Spleen (tissue), 3 donors: ENCODE data around the gene TXK.

Source experiments
- POLR2A ChIP-seq, 3 donors: fragments of 450-650 bp; IDR thresholded peaks; one replicate each; pipeline ENCODE4 v1.5.1; 2017; ENCODE audit warnings: antibody characterized with exemption in 3 of 3, mild to moderate bottlenecking in 1 of 3
- POLR2AphosphoS5 ChIP-seq, 3 donors: sonication (generic); formaldehyde crosslinking; IDR thresholded peaks; one replicate each; pipeline ENCODE4 v1.5.1; 2017; ENCODE audit warnings: antibody characterized with exemption in 3 of 3

DNA sequence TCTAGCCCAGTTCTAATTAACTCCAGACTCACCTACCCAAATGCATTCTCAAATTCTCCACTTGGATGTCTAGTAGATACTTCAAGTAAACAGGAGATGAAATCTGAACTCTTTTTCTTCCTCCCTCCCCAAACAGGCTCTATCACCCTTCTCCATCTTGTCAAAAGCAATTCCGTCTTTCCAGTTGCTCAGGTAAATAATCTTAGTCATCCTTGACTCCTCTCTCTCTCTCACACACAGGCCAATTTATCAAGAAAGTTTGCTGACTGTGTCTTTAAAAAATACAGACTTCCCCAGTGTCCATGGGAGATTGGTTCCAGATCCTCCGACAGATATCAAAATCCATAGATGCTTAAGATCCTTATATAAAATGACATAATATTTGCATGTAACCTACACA lies 12.9 kb downstream of the TXK start:
- TF ChIP-seq POLR2AphosphoS5 (IDR thresholded peaks at IDR 0.05) = no peak
- no peak for TF ChIP-seq POLR2A (IDR thresholded peaks at IDR 0.05)
